ENCODE results near the gene ATP9A.

Gene ATP9A

GRCh38 chr20:51583499-51583898 is 184.7 kb downstream of the ATP9A start (continued):
- TF ChIP-seq ZBTB10 (tag by site-specific recombination; IDR thresholded peaks at IDR 0.05) (no peak), ZNF214 (tag by site-specific recombination; IDR thresholded peaks at IDR 0.05; ENCODE audit: borderline replicate concordance) (no peak), ZFP3 (tag by site-specific recombination; IDR thresholded peaks at IDR 0.05; ENCODE audit: low read depth) (no peak), ZNF280D (tag by site-specific recombination; IDR thresholded peaks at IDR 0.05) (no peak), ZNF350 (tag by site-specific recombination; IDR thresholded peaks at IDR 0.05) (no peak), ZSCAN5A (tag by site-specific recombination; IDR thresholded peaks at IDR 0.05) (no peak)

- no peaks in the 10 kb centered on the region for H3K4me1 ChIP-seq (ENCODE audit: control insufficient read depth, insufficient read depth, low read length)
- H3K36me3 ChIP-seq (ENCODE audit: control insufficient read depth in 2 of 2, insufficient read depth in 1 of 2, low read length in 2 of 2) = no peaks in the 10 kb centered on the region
- no peaks in the 10 kb centered on the region for H3K9me3 ChIP-seq (ENCODE audit: control insufficient read depth, insufficient read depth, low read depth, low read length)
- ChIA-PET POLR2A (no interaction called here), CTCF (interaction anchor here (1.8 kb wide), 1 partner anchor 12 kb away, joined by 6 read pairs; no protein-coding TSS in a partner anchor)
- no peak overlapping the region for H3K27ac ChIP-seq (ENCODE audit: extremely low read depth, low read depth, low read length)
- TF ChIP-seq ZFP41 (tag by site-specific recombination; IDR thresholded peaks at IDR 0.05; ENCODE audit: borderline replicate concordance) = no peak
- TF ChIP-seq RBAK (tag by site-specific recombination; IDR thresholded peaks at IDR 0.05) = no peak
- TF ChIP-seq ZNF701 (tag by site-specific recombination; IDR thresholded peaks at IDR 0.05) = no peak
- TF ChIP-seq ZIC2 (tag by site-specific recombination; IDR thresholded peaks at IDR 0.05) = no peak
- no peak for TF ChIP-seq ZNF623 (tag by site-specific recombination; IDR thresholded peaks at IDR 0.05)
- TF ChIP-seq MZF1 (tag by site-specific recombination; IDR thresholded peaks at IDR 0.05; ENCODE audit: borderline replicate concordance) = no peak
- no peak for TF ChIP-seq ZNF311 (tag by site-specific recombination; IDR thresholded peaks at IDR 0.05; ENCODE audit: borderline replicate concordance)
- no peak for TF ChIP-seq PRDM4 (tag by site-specific recombination; IDR thresholded peaks at IDR 0.05)
- TF ChIP-seq ZBTB7A (tag by site-specific recombination; IDR thresholded peaks at IDR 0.05; ENCODE audit: low read depth) = no peak
- TF ChIP-seq ZNF280C (tag by site-specific recombination; IDR thresholded peaks at IDR 0.05) = no peak
- H3K4me3 ChIP-seq (ENCODE audit: low read depth, low read length) = no peak overlapping the region
Measured at GRCh38 chr20:51583073-51583472, 185.1 kb downstream of the ATP9A start.

All from HEK293 (cell line).